GM23338 (cell line): Measurements from ENCODE around the gene SH3D19. TPM values are rescaled to one million over a fixed set of nuclear protein-coding genes. Genes with fewer than 3 reads are reported as not detected.

Experiments
- ATAC-seq: fragments of 200-7000 bp; cut with Tn5 transposase; 3 replicates; pipeline ENCODE4 v1.9.1; 2020
- DNase-seq: peaks from one replicate; pipeline ENCODE4 v3.0.0-alpha.2; 2015; ENCODE audit warnings: low spot score
- H2AFZ ChIP-seq: fragments of 200-600 bp; sonication (generic); 2 replicates; pipeline ENCODE4 v1.8.0; 2016; ENCODE audit warnings: antibody characterized with exemption, mild to moderate bottlenecking, moderate library complexity
- H3F3A ChIP-seq: fragments of 200-600 bp; sonication (generic); replicated peaks from 2 replicates; pipeline ENCODE4 v1.8.0; 2017; ENCODE audit warnings: antibody characterized with exemption, mixed run types, low read depth
- H3K27ac ChIP-seq: fragments of 200-600 bp; sonication (generic); 2 replicates; pipeline ENCODE4 v1.6.1; 2016; ENCODE audit warnings: low read depth
- H3K27me3 ChIP-seq: fragments of 200-600 bp; sonication (generic); 2 replicates; pipeline ENCODE4 v1.8.0; 2016; ENCODE audit warnings: mild to moderate bottlenecking, mixed run types, moderate library complexity; ENCODE audit not compliant: insufficient read depth
- H3K36me3 ChIP-seq: fragments of 200-600 bp; sonication (generic); 2 replicates; pipeline ENCODE4 v1.8.0; 2016; ENCODE audit warnings: mild to moderate bottlenecking; ENCODE audit not compliant: insufficient read depth
- H3K4me1 ChIP-seq: fragments of 200-600 bp; sonication (generic); 2 replicates; pipeline ENCODE4 v1.8.0; 2016; ENCODE audit warnings: mild to moderate bottlenecking, moderate library complexity; ENCODE audit not compliant: insufficient read depth
- H3K4me2 ChIP-seq: fragments of 200-600 bp; sonication (generic); 2 replicates; pipeline ENCODE4 v1.7.1; 2017; ENCODE audit warnings: mixed run types
- H3K4me3 ChIP-seq: fragments of 200-600 bp; sonication (generic); 2 replicates; pipeline ENCODE4 v1.6.1; 2016; ENCODE audit warnings: mixed run types
- H3K79me2 ChIP-seq: fragments of 200-600 bp; sonication (generic); replicated peaks from 2 replicates; pipeline ENCODE4 v1.8.0; 2017; ENCODE audit warnings: mild to moderate bottlenecking; ENCODE audit not compliant: insufficient read depth
- H3K9me2 ChIP-seq: fragments of 200-600 bp; sonication (generic); 2 replicates; pipeline ENCODE4 v1.8.0; 2017; ENCODE audit not compliant: insufficient read depth
- H4K20me1 ChIP-seq: fragments of 200-600 bp; sonication (generic); replicated peaks from 2 replicates; pipeline ENCODE4 v1.8.0; 2017; ENCODE audit warnings: mild to moderate bottlenecking; ENCODE audit not compliant: insufficient read depth
- H3K27ac Mint-ChIP-seq: 2 replicates; pipeline ENCODE4 v1.8.0; 2020; ENCODE audit warnings: inconsistent platforms, mild to moderate bottlenecking, moderate library complexity, mixed read lengths
- H3K27me3 Mint-ChIP-seq: 3 replicates; pipeline ENCODE4 v1.8.0; 2022; ENCODE audit warnings: low read depth, mild to moderate bottlenecking, moderate library complexity, mixed read lengths, inconsistent platforms; ENCODE audit not compliant: insufficient read depth, poor library complexity
- H3K36me3 Mint-ChIP-seq: 3 replicates; pipeline ENCODE4 v1.8.0; 2021; ENCODE audit warnings: low read depth, mild to moderate bottlenecking, inconsistent platforms, moderate library complexity, mixed read lengths
- H3K4me1 Mint-ChIP-seq: 3 replicates; pipeline ENCODE4 v1.8.0; 2020; ENCODE audit warnings: mild to moderate bottlenecking, inconsistent platforms, mixed read lengths
- H3K4me3 Mint-ChIP-seq: 3 replicates; pipeline ENCODE4 v1.8.0; 2021; ENCODE audit warnings: moderate library complexity, mild to moderate bottlenecking, inconsistent platforms, mixed read lengths
- H3K9me3 Mint-ChIP-seq: 3 replicates; pipeline ENCODE4 v1.8.0; 2020; ENCODE audit warnings: moderate library complexity, mild to moderate bottlenecking, inconsistent platforms, mixed read lengths
- CREB1 ChIP-seq: fragments of 250-450 bp; sonication (Bioruptor Pico); IDR thresholded peaks from 2 replicates; pipeline ENCODE4 v1.5.0; 2020; ENCODE audit warnings: low read depth, mild to moderate bottlenecking, moderate library complexity
- CTCF ChIP-seq, 2 experiments: fragments of 200-600 bp in 1 of 2; sonication (generic) in 1 of 2; conservative IDR thresholded peaks; 2 replicates each; pipeline versions ENCODE4 v1.5.1 to v1.6.1; 2016 to 2017; ENCODE audit warnings: antibody characterized with exemption in 2 of 2, low read depth in 2 of 2, mild to moderate bottlenecking in 2 of 2, moderate library complexity in 1 of 2
- EZH2 ChIP-seq: fragments of 200-600 bp; sonication (generic); IDR thresholded peaks from one replicate; pipeline ENCODE4 v1.8.0; 2017; ENCODE audit warnings: antibody characterized with exemption, mild to moderate bottlenecking, low read depth; ENCODE audit not compliant: unreplicated experiment
- EZH2phosphoT487 ChIP-seq: fragments of 200-600 bp; sonication (generic); IDR thresholded peaks from one replicate; pipeline ENCODE4 v1.8.1; 2018; ENCODE audit warnings: antibody characterized with exemption; ENCODE audit not compliant: unreplicated experiment
- JUNB ChIP-seq: IDR thresholded peaks from one replicate; pipeline ENCODE4 v1.6.1; 2016; ENCODE audit warnings: antibody characterized with exemption; ENCODE audit not compliant: unreplicated experiment
- NANOG ChIP-seq: IDR thresholded peaks from 2 replicates; pipeline ENCODE4 v1.6.1; 2016; ENCODE audit warnings: antibody characterized with exemption, borderline replicate concordance
- POLR2AphosphoS5 ChIP-seq: IDR thresholded peaks from 2 replicates; pipeline ENCODE4 v1.6.1; 2016; ENCODE audit warnings: antibody characterized with exemption, low read depth
- REST ChIP-seq: IDR thresholded peaks from one replicate; pipeline ENCODE4 v1.6.1; 2018; ENCODE audit warnings: antibody characterized with exemption; ENCODE audit not compliant: unreplicated experiment
- STAT1 ChIP-seq: IDR thresholded peaks from one replicate; pipeline ENCODE4 v1.6.1; 2016; ENCODE audit warnings: antibody characterized with exemption; ENCODE audit not compliant: unreplicated experiment
- ZNF114 ChIP-seq: fragments of 250-450 bp; sonication (Bioruptor Pico); IDR thresholded peaks from 2 replicates; pipeline ENCODE4 v1.5.0; 2020; ENCODE audit warnings: mild to moderate bottlenecking, moderate library complexity
- ZNF331 ChIP-seq: fragments of 250-450 bp; sonication (Bioruptor Pico); IDR thresholded peaks from 2 replicates; pipeline ENCODE4 v1.5.0; 2020; ENCODE audit warnings: low read depth, mild to moderate bottlenecking, moderate library complexity
- polyA plus RNA-seq: library from polyadenylated mRNA; unstranded; fragments of >200 nt; fragmentation: Nextera tagmentation; extraction: Ambion mirVana; gene quantifications from 2 replicates; pipeline ENCODE4 v1.2.1, GENCODE V29; 2016
- total RNA-seq: library from RNA; depleted of rRNA; stranded (reverse); fragments of >200 nt; shearing (Covaris generic); gene quantifications from 2 replicates; pipeline ENCODE4 v1.2.3, GENCODE V29; 2014
- TF ChIP-seq, protein P1 (sequence below): fragments of 250-450 bp; sonication (Bioruptor Pico); IDR thresholded peaks from 2 replicates; pipeline ENCODE4 v1.5.0; 2020; ENCODE audit warnings: mild to moderate bottlenecking, moderate library complexity
- TF ChIP-seq, protein P2 (sequence below): IDR thresholded peaks from 2 replicates; pipeline ENCODE4 v1.6.1; 2016; ENCODE audit warnings: antibody characterized with exemption

SH3D19 gene
- total and polyA plus RNA-seq, 2 experiments from 2014 or later = 25.3 to 57.4 TPM

DNA sequence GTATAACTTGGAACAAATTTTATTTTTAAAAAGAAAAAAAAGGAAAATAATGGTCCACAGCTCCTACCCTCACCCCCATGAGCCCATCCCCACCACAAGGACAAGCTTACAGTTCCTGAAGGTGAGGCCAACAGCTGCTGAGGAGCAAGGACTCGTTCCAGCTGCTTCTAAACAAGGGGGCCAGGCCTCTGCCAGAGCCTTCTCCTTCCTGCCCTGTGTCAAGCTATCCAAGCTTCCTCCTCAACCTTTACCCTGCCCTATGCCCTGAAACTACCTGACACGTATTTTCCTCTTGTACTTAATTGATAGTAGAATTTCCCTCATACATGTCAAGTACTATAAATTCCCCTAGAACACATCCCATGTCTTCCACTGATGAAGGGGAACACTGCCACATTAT is 8.8 kb downstream of the SH3D19 start:
- Histone ChIP-seq H3K27ac (0 out of 2 replicates have a peak overlapping the region, but pooled peaks have one; percentile 27), H3K9me2 (no peaks in the 10 kb centered on the region), H2AFZ (no peak overlapping the region), H4K20me1 (peaks cover 22% of the 10 kb centered on the region), H3K27me3 (no peaks in the 10 kb centered on the region), H3K4me1 (peaks cover 28% of the 10 kb centered on the region), H3K4me2 (no peak overlapping the region), H3K4me3 (no peak overlapping the region), H3K79me2 (peaks cover 100% of the 10 kb centered on the region), H3F3A (0 out of 2 replicates have a peak, but pooled peaks cover 10% of the 10 kb centered on the region), H3K36me3 (no peaks in the 10 kb centered on the region; the same call in 1 of the 2 replicates)
- peaks cover 42% of the 10 kb centered on the region for H3K4me1 Mint-ChIP-seq
- ATAC-seq (peak; percentile 60), DNase-seq (no peak)
- no peak overlapping the region for H3K4me3 Mint-ChIP-seq
- no peak overlapping the region for H3K27ac Mint-ChIP-seq
- TF ChIP-seq STAT1 (no peak), ZNF114 (CRISPR knock-in tag) (no peak), ZNF331 (no peak), REST (no peak), EZH2phosphoT487 (no peak), EZH2 (no peak), JUNB (no peak), NANOG (no peak), CREB1 (CRISPR knock-in tag) (no peak), POLR2AphosphoS5 (no peak), CTCF (conservative IDR thresholded peaks at IDR 0.05; ENCODE audit: low read depth in 2 of 2) (no peak)
- TF ChIP-seq, protein P1, sequence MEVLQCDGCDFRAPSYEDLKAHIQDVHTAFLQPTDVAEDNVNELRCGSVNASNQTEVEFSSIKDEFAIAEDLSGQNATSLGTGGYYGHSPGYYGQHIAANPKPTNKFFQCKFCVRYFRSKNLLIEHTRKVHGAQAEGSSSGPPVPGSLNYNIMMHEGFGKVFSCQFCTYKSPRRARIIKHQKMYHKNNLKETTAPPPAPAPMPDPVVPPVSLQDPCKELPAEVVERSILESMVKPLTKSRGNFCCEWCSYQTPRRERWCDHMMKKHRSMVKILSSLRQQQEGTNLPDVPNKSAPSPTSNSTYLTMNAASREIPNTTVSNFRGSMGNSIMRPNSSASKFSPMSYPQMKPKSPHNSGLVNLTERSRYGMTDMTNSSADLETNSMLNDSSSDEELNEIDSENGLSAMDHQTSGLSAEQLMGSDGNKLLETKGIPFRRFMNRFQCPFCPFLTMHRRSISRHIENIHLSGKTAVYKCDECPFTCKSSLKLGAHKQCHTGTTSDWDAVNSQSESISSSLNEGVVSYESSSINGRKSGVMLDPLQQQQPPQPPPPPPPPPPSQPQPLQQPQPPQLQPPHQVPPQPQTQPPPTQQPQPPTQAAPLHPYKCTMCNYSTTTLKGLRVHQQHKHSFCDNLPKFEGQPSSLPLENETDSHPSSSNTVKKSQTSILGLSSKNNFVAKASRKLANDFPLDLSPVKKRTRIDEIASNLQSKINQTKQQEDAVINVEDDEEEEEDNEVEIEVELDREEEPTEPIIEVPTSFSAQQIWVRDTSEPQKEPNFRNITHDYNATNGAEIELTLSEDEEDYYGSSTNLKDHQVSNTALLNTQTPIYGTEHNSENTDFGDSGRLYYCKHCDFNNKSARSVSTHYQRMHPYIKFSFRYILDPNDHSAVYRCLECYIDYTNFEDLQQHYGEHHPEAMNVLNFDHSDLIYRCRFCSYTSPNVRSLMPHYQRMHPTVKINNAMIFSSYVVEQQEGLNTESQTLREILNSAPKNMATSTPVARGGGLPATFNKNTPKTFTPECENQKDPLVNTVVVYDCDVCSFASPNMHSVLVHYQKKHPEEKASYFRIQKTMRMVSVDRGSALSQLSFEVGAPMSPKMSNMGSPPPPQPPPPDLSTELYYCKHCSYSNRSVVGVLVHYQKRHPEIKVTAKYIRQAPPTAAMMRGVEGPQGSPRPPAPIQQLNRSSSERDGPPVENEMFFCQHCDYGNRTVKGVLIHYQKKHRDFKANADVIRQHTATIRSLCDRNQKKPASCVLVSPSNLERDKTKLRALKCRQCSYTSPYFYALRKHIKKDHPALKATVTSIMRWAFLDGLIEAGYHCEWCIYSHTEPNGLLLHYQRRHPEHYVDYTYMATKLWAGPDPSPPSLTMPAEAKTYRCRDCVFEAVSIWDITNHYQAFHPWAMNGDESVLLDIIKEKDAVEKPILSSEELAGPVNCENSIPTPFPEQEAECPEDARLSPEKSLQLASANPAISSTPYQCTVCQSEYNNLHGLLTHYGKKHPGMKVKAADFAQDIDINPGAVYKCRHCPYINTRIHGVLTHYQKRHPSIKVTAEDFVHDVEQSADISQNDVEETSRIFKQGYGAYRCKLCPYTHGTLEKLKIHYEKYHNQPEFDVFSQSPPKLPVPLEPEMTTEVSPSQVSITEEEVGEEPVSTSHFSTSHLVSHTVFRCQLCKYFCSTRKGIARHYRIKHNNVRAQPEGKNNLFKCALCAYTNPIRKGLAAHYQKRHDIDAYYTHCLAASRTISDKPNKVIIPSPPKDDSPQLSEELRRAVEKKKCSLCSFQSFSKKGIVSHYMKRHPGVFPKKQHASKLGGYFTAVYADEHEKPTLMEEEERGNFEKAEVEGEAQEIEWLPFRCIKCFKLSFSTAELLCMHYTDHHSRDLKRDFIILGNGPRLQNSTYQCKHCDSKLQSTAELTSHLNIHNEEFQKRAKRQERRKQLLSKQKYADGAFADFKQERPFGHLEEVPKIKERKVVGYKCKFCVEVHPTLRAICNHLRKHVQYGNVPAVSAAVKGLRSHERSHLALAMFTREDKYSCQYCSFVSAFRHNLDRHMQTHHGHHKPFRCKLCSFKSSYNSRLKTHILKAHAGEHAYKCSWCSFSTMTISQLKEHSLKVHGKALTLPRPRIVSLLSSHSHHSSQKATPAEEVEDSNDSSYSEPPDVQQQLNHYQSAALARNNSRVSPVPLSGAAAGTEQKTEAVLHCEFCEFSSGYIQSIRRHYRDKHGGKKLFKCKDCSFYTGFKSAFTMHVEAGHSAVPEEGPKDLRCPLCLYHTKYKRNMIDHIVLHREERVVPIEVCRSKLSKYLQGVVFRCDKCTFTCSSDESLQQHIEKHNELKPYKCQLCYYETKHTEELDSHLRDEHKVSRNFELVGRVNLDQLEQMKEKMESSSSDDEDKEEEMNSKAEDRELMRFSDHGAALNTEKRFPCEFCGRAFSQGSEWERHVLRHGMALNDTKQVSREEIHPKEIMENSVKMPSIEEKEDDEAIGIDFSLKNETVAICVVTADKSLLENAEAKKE (CRISPR knock-in tag) = no peak
- TF ChIP-seq, protein P2, sequence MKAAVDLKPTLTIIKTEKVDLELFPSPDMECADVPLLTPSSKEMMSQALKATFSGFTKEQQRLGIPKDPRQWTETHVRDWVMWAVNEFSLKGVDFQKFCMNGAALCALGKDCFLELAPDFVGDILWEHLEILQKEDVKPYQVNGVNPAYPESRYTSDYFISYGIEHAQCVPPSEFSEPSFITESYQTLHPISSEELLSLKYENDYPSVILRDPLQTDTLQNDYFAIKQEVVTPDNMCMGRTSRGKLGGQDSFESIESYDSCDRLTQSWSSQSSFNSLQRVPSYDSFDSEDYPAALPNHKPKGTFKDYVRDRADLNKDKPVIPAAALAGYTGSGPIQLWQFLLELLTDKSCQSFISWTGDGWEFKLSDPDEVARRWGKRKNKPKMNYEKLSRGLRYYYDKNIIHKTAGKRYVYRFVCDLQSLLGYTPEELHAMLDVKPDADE = no peak
- H3K9me3 Mint-ChIP-seq = peaks cover 3% of the 10 kb centered on the region; the same call in 1 of the 3 replicates
- no peaks in the 10 kb centered on the region for H3K27me3 Mint-ChIP-seq
- peaks cover 8% of the 10 kb centered on the region; the same call in 2 of the 3 replicates for H3K36me3 Mint-ChIP-seq
